GM19099 (cell line): ENCODE data around the gene TNFAIP2.

Experiments
- POLR2A ChIP-seq: IDR thresholded peaks from 3 replicates; pipeline ENCODE4 v1.6.1; 2011; ENCODE audit warnings: low read depth; ENCODE audit not compliant: insufficient read length; ENCODE audit errors: extremely low read depth

TNFAIP2 gene

DNA sequence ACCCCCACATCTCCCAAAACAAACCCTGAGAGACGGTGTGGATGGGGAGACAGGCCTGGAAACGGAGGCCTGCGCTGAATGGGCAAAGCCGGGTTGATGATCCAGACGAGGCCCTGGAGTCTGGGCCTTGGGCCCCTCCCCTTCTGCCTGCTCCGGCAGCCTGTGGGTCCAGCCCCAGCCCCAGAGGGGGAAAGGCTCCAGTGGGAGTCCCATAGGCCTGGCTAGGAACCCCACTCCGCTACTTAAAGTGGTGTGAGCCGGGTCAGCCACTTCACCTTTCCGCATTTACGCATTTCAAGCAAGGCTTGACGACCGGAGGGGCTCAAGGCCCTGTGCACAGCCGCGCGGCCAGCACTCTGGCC is 695 bp upstream of the TNFAIP2 start:
- TF ChIP-seq POLR2A, result no peak

DNA sequence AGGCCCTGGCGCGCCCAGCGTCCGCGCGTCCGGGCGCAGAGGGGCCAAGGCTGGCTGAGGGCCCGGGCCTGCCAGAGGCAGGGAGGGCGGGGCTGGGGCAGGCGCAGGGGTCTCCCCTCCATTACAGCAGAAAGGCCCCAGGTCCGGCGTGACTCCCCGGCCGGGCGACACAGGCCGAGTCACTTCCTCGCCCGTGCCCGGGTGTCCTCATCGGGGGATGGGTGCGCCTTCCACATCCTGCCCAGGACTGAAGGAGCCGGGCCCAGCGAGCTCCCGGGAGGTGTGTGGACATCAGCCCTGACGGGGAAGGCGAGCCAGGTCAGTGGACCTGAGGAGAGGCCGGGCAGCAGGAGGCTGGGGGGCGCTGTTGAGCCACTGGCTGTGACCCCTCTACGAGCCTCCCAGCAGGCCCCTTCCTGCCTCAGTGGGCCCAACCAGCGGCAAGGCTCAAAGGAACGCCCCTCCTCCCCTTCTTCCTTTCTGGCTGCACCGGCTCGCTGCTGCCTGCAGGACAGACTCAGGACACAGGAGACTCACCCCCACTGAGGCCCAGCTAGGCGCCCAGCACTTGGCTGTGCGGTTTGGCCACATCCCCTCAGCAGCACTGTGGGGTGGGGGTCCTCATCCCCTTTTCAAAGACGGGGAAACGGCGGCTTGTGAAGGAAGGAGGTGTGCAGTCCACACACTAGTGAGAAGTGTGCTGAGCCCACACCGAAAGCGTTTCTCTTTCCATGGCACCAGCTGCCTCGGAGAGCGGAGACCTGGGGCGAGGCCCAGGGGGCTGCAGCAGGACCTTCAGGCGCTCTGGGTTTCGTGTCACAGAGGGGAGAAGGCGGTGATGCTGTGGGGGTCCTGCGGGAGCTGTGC is 606 bp downstream of the TNFAIP2 start:
- no peak for TF ChIP-seq POLR2A

DNA sequence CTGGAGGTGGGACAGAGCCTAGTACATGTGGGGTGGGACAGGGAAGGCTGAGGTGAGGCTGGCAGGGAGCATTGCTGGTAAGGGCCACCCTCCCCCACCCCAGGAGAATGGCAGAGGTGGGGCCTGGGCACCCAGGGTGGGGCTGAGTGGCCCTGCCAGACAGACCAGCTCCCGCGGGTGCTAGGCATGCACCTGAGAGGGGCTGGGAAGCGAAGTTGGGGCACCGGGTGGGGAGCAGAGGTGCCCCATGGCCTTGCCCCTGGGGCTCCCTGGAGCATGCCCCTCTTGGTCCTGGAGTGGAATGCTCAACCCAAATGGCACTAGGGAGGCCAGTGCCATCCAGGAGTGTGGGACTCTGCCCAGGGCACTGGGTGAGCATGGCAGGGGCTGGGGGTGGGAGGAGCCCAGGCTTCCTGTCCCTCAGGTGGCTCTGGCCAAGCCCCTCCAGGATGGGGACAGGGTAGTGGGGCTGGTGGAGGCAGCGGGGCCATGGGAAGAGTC is 1.3 kb downstream of the TNFAIP2 start:
- no peak for TF ChIP-seq POLR2A

DNA sequence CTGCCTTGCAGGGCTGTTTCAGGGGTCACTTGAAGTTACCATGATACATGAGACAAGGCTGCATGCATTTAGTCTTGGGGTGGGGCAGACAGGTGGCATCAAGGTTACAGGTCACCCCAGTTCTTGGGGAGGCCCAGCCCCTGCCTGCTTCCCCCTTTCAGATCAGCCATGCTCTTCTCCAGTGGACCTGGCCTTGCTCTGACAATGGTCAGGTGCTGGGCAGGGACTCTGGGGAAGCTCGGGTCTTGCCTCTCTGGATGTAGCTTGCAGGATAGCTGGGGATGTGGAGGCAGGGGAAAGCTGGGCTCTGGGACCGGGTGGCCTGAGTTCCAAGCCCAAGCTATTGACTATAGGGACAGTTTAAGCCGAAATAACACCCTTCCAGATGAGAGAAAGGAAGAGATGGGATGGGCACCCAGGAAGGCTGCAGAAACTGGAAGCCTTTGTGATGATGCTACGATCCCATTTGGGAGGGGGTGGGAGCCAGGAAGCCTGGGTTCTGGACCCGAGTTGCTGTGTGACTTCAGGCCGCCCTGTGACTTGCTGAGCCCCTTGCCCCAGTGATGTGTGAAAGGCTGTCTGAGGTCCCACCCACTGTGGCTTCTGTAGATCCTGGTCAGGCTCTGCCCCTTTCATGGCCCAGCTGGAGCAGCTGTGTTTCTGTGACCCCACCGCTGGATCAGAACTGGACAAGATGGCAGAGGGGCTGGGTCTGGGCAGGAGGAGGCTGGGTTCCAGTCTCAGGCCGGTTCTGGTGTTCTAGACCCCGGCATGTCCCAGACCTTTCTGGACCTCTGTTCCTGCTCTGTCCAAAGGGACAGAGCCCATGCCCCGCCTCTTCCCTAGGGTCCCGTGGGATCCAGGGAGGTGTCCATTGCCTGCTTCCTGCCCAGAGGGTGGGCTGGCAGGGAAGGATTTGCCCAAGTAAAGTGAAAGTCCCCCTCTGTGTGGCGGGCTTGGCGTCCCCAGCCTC is 2.1 kb downstream of the TNFAIP2 start:
- no peak for TF ChIP-seq POLR2A

DNA sequence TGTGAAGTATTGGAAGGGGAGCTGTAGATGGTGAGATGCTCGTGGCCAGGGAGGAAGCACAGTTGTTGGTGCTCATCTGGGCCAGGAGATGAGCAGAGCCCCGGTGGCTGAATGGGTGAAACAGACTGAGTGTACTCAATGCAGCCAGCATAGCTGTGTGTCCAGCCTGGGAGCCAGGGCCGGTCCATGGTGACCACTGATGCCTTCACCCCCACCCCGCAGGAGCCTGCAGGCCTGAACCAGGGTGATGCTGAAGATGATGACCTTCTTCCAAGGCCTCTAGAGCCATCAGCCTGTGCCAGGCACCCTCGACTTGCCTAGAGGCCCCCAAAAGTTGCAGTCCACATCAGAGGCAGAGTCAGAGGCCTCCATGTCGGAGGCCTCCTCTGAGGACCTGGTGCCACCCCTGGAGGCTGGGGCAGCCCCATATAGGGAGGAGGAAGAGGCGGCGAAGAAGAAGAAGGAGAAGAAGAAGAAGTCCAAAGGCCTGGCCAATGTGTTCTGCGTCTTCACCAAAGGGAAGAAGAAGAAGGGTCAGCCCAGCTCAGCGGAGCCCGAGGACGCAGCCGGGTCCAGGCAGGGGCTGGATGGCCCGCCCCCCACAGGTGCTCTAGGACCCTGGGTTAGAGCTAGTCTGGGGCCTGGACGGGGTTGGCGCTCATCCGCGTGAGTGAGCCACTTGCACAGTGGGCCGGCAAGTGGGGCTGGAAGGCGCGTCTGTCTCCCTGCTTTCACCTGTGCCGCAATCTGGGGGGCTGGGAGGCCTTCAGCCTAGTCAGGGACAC is 3.0 kb downstream of the TNFAIP2 start:
- no peak for TF ChIP-seq POLR2A

DNA sequence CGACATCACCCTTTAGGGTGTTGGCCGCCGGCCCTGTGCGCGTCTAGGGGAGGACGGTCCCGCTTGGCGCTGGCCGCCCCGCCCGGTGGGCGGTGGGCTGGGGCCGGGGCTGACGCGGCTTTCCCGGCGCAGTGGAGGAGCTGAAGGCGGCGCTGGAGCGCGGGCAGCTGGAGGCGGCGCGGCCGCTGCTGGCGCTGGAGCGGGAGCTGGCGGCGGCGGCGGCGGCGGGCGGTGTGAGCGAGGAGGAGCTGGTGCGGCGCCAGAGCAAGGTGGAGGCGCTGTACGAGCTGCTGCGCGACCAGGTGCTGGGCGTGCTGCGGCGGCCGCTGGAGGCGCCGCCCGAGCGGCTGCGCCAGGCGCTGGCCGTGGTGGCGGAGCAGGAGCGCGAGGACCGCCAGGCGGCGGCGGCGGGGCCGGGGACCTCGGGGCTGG is 3.6 kb downstream of the TNFAIP2 start:
- no peak for TF ChIP-seq POLR2A

DNA sequence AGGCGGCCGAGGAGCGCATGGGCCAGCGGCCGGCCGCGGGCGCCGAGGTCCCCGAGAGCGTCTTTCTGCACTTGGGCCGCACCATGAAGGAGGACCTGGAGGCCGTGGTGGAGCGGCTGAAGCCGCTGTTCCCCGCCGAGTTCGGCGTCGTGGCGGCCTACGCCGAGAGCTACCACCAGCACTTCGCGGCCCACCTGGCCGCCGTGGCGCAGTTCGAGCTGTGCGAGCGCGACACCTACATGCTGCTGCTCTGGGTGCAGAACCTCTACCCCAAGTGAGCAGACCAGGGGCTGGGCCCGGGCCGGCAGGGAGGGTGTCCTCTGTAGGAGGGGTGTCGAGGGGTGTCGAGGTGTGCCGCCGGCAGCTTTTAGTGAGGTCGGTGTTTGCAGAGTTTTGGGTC is 4.1 kb downstream of the TNFAIP2 start:
- TF ChIP-seq POLR2A, result no peak

DNA sequence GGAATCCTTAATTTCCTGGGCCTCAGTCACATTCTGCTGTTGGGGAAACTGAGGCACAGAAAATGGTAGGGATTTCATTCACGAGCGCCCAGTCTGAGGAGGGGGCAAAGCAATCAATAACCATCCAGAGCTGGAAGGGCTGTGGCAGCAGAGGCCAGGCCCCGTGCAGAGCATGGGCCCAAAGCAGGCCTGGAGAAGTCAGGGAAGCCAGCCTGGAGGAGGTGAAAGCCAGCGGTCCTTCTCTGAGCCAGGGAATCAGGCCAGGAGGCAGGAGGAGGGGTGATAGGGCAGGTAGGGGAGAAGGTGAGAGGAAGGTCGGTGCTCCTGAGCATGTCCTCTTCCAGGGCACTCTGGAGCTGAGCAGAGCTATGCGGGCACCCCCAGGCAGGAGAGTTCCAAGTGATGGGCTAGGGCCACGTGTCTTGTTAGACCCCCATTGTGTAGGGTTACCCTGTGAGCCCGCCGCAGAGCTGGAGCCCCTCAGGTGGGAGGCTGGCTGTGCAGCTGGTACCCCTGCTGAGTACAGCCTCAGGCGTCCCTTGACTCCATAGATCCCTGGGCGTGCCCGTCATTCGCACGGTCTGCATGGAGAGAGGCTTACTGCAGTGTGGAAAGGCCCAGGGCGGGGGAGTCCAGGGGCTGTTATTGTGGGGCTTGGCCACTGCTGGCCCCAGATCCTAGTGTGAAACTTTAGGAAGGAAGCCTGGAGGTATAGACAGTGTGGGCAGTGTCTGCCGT is 4.8 kb downstream of the TNFAIP2 start:
- no peak for TF ChIP-seq POLR2A

DNA sequence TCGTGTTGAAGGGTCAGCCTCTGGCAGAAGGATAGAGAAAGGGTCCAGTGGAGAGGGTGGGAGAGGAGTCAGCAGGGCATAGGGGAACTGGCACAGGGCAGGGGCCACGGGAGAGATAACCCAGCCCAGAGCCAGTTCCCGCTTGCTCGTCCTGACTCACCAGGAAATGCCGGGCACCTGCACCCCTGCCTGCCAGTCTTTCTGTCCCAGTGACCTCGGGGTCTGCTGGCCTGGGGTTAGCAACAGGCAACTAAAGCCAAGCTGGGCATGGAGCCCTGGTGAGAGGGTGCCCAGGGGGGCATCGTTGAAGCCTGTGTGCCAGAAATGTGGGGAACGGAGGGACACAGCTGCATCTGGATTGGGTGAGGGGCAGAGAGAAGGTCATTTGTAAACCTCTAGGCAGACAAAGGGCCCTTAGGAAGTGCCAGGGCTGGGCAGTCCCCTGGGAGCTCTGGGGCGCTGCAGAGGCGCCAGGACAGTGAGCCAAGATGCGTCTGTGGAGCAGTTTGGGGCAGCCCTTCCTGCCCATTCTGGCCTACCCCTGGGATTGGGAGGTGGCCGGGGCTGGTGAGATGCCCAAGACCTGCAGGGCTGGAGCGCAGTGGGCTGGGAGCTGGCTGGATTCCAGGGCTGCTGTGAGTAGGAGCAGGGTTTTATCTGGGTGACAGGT is 5.5 kb downstream of the TNFAIP2 start:
- no peak for TF ChIP-seq POLR2A

DNA sequence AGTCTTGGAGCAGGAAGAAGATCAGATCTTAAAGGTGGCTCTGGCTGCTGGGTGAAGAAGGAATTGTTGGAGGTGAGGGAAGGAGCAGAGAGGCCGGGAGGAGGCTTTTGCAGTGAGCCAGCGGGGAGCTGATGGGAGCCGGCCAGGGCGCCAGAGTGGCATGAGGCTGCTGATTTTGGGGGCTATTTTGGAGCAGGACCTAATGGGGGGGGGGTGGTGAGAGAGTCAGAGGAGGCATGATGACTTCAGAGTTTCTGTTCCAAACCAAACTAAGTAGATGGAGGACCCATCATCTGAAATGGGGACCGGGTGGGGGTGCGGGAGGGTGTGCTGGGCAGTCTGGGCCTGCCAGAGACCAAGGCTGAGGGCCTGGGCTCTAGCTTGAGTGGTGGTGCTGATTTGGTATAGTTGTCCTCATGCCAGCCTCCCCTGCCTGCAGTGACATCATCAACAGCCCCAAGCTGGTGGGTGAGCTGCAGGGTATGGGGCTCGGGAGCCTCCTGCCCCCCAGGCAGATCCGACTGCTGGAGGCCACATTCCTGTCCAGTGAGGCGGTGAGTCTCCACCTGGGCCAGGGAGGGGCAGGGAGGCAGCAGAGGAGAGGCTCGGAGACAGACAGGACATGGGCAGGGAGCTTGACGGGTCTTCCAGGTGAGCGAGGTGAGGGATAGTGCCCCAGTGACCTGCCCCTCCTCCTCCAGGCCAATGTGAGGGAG is 6.2 kb downstream of the TNFAIP2 start:
- no peak for TF ChIP-seq POLR2A

DNA sequence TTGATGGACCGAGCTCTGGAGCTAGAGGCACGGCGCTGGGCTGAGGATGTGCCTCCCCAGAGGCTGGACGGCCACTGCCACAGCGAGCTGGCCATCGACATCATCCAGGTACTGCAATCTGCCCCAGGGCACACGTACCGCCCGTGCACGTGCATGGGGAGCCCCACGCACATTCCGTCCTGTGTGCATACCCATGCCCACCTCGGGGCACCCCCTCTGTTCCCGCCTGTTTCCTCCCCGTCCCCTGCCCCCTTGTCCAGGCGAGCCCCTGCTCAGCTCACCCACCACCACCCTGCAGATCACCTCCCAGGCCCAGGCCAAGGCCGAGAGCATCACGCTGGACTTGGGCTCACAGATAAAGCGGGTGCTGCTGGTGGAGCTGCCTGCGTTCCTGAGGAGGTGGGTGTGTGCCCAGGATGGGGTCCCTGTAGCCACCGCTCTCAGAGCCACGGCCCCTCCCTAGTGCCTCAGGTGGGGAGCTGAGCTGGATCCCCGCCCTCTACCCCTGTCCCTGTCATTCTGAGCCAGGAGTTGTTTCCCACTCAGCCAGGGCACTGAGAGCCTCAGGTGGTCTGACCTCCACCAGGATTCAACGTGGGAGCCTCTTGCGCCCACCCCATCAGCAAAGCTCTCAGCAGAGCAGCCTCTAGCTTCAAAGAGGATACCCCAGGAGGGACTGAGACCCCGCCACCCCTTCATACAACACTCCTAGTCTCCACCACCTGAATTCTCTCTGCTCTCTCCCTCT is 6.9 kb downstream of the TNFAIP2 start:
- TF ChIP-seq POLR2A, result no peak

DNA sequence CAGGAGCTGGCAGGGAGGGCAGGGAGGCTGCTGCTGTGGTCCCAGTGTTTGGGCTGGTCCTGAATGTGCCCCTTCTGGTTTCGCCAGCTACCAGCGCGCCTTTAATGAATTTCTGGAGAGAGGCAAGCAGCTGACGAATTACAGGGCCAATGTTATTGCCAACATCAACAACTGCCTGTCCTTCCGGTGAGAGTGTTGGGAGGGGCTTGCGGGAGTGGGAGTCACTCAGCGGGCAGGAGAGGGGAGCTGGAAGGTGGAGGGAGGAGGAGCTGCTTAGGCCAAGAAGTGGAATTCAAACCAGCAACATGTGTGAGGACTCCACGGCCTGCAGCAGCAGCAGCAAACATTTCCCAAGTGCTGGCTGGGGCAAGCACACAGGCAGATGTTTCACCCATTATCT is 7.7 kb downstream of the TNFAIP2 start:
- TF ChIP-seq POLR2A, result no peak

DNA sequence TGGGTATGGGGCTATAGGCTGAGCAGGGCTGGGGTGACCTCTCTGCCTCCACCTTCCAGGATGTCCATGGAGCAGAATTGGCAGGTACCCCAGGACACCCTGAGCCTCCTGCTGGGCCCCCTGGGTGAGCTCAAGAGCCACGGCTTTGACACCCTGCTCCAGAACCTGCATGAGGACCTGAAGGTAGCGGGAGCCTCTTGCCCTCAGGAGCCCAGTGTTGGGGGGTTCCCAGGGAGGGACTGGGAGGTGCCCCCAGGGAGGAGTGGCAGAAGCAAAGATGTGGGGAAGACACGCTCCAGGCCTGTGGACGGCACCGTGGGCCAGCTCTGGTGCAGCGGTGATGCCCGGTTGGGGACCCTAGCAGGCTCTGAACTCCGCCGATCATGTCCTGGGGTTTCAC is 8.3 kb downstream of the TNFAIP2 start:
- TF ChIP-seq POLR2A, result no peak
